CD14-positive monocyte (primary cell): ENCODE data around the gene COMMD1. TPM values are rescaled to one million over a fixed set of nuclear protein-coding genes. Genes with fewer than 3 reads are reported as not detected.

Source experiments
- DNase-seq, 3 donors: peaks; one replicate each; pipeline ENCODE4 v3.0.0-alpha.2; 2011 to 2022
- H2AFZ ChIP-seq: 2 replicates; pipeline ENCODE4 v1.6.0; 2012; ENCODE audit warnings: mild to moderate bottlenecking, low read depth, low read length, inconsistent platforms; ENCODE audit not compliant: insufficient read depth, poor library complexity, severe bottlenecking
- H3K27ac ChIP-seq, 2 donors: 1 replicate in 1 of 2; 2 replicates in 1 of 2; pipeline ENCODE4 v1.5.1; 2012 to 2013; ENCODE audit warnings: low read length in 2 of 2, control low read depth in 1 of 2, inconsistent platforms in 1 of 2, low read depth in 1 of 2, mild to moderate bottlenecking in 1 of 2
- H3K27me3 ChIP-seq, 2 donors: one replicate each; pipeline versions ENCODE4 v1.6.0 to v1.6.1; 2011 to 2013; ENCODE audit warnings: low read length in 2 of 2; ENCODE audit not compliant: control insufficient read depth in 2 of 2, insufficient read depth in 2 of 2
- H3K36me3 ChIP-seq, 2 donors: replicated peaks in 1 of 2; 1 replicate in 1 of 2; 2 replicates in 1 of 2; pipeline versions ENCODE4 v1.5.1 to v1.6.1; 2012 to 2013; ENCODE audit warnings: low read length in 2 of 2, control low read depth in 1 of 2, inconsistent platforms in 1 of 2, mild to moderate bottlenecking in 1 of 2; ENCODE audit not compliant: insufficient read depth in 2 of 2, control insufficient read depth in 1 of 2
- H3K4me1 ChIP-seq, 2 donors: 1 replicate in 1 of 2; 2 replicates in 1 of 2; pipeline versions ENCODE4 v1.5.1 to v1.6.1; 2012 to 2013; ENCODE audit warnings: low read length in 2 of 2, control low read depth in 1 of 2, inconsistent platforms in 1 of 2, mild to moderate bottlenecking in 1 of 2, moderate library complexity in 1 of 2; ENCODE audit not compliant: insufficient read depth in 2 of 2, control insufficient read depth in 1 of 2
- H3K4me2 ChIP-seq: replicated peaks from 2 replicates; pipeline ENCODE3; 2012; ENCODE audit warnings: low read length, moderate library complexity, mild to moderate bottlenecking; ENCODE audit not compliant: poor library complexity, severe bottlenecking; ENCODE audit errors: extremely low read depth
- H3K4me3 ChIP-seq, 3 experiments: fragments of 200-600 bp in 1 of 3; sonication (generic) in 1 of 3; replicated peaks in 1 of 3; 1 replicate in 2 of 3; 2 replicates in 1 of 3; pipeline ENCODE4 v1.5.1; 2011 to 2013; ENCODE audit warnings: low read length in 3 of 3, mild to moderate bottlenecking in 3 of 3, control low read depth in 2 of 3, low read depth in 2 of 3, inconsistent platforms in 1 of 3, moderate library complexity in 1 of 3
- H3K79me2 ChIP-seq: 2 replicates; pipeline ENCODE4 v1.6.0; 2012; ENCODE audit warnings: mild to moderate bottlenecking, control low read depth, inconsistent platforms, low read length, moderate library complexity; ENCODE audit not compliant: insufficient read depth
- H3K9ac ChIP-seq: 2 replicates; pipeline ENCODE4 v1.6.0; 2017; ENCODE audit warnings: low read length, mild to moderate bottlenecking; ENCODE audit not compliant: insufficient read depth, poor library complexity, severe bottlenecking
- H3K9me3 ChIP-seq, 2 donors: replicated peaks in 1 of 2; 1 replicate in 1 of 2; 2 replicates in 1 of 2; pipeline versions ENCODE4 v1.5.1 to v1.6.1; 2012 to 2013; ENCODE audit warnings: low read length in 2 of 2, control low read depth in 1 of 2; ENCODE audit not compliant: control insufficient read depth in 1 of 2, insufficient read depth in 1 of 2
- H4K20me1 ChIP-seq: 2 replicates; pipeline ENCODE4 v1.6.0; 2012; ENCODE audit warnings: mild to moderate bottlenecking, low read length, control low read depth, moderate library complexity; ENCODE audit not compliant: insufficient read depth
- H3K27ac Mint-ChIP-seq, 7 donors: one replicate each; pipeline ENCODE4 v1.8.0; 2020; ENCODE audit warnings: mild to moderate bottlenecking in 7 of 7, mixed read lengths in 7 of 7, moderate library complexity in 6 of 7, inconsistent platforms in 2 of 7
- H3K27me3 Mint-ChIP-seq, 3 donors: one replicate each; pipeline ENCODE4 v1.8.0; 2021 to 2022; ENCODE audit warnings: low read depth in 3 of 3, mild to moderate bottlenecking in 3 of 3, mixed read lengths in 3 of 3, moderate library complexity in 3 of 3, inconsistent platforms in 1 of 3
- H3K36me3 Mint-ChIP-seq, 2 donors: one replicate each; pipeline ENCODE4 v1.8.0; 2020; ENCODE audit warnings: mixed read lengths in 2 of 2, inconsistent platforms in 1 of 2, mild to moderate bottlenecking in 1 of 2
- H3K4me1 Mint-ChIP-seq: one replicate; pipeline ENCODE4 v1.8.0; 2020; ENCODE audit warnings: mild to moderate bottlenecking, mixed read lengths
- H3K4me3 Mint-ChIP-seq, 2 donors: one replicate each; pipeline ENCODE4 v1.8.0; 2020; ENCODE audit warnings: mild to moderate bottlenecking in 2 of 2, mixed read lengths in 2 of 2, moderate library complexity in 1 of 2
- H3K9me3 Mint-ChIP-seq, 7 donors: one replicate each; pipeline ENCODE4 v1.8.0; 2020 to 2022; ENCODE audit warnings: mixed read lengths in 7 of 7, mild to moderate bottlenecking in 6 of 7, moderate library complexity in 6 of 7, inconsistent platforms in 2 of 7
- WGBS: methylation state at CpG from one replicate; pipeline ENCODE4 v1.1.5; 2013; ENCODE audit warnings: missing lambda C conversion rate; ENCODE audit not compliant: insufficient coverage; 5-methylcytosine and 5-hydroxymethylcytosine counted together
- intact Hi-C, 2 donors: fragments of 100-400 bp; cut with micrococcal nuclease; formaldehyde crosslinking; loops; one replicate each; pipeline versions ENCODE4 v1.15.0 to v1.15.1; 2023
- polyA plus RNA-seq, 3 donors: library from polyadenylated mRNA; depleted of rRNA in 1 of 3; unstranded in 2 of 3; stranded (reverse) in 1 of 3; fragments of 300-500 nt in 2 of 3; fragments of >200 nt in 1 of 3; fragmentation: Illumina TruSeq in 2 of 3; gene quantifications; 1 replicate in 2 of 3; 2 replicates in 1 of 3; pipeline ENCODE4 v1.2.3, GENCODE V29; 2012 to 2021
- small RNA-seq: library from RNA; depleted of rRNA; stranded (forward); fragments of <200 nt; gene quantifications from one replicate; pipeline ENCODE3, GENCODE V24; 2012; ENCODE audit warnings: low read depth; ENCODE audit not compliant: insufficient read length
- TF ChIP-seq, protein P1 (sequence below): fragments of 200-600 bp; IDR thresholded peaks from one replicate; pipeline ENCODE4 v1.8.0; 2022; ENCODE audit warnings: antibody characterized with exemption, mild to moderate bottlenecking

Gene COMMD1
- polyA plus RNA-seq, 3 donors: 25.2 to 82.1 (median 70.7) TPM

DNA sequence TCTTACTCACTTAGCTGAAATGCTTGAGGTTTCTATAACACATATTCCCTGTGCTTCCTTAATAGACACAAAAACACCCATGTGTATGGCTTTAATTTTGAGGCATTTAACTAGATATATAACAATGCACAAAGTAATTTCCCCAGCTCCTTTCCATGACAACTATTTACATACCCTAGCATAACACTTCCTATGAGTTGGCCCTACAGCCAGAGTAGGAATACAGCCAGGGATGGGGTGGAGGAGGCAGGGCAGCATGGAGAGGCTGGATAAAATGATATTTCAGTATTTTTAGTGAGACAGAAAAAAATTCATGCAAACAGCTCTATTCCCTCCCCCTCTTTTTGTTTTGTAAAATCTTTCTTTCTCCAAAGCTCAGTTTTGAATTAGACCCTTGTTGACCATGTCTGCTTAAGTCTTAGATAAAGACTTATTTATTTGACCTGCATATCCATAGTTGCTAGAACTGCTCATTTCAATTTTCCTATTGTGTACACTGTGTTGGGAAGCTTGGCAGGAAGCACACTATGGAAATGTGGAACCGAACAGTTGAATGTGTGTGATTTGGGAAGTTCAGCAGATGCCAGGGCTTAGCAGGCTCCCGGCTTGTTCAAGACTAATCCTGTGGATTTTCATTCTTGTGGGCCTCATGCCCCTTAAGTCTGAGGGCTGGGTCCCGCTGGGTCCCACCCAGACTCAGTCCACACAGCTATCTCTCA lies 279.2 kb downstream of the COMMD1 start:
- Mint-ChIP-seq H3K9me3 (peaks cover 0 to 4% (median 2%) of the 10 kb centered on the region in 7 donors), H3K27ac (no peak overlapping the region), H3K36me3 (peaks cover 0 to 3% of the 10 kb centered on the region in 2 donors), H3K4me1 (peaks cover 24% of the 10 kb centered on the region), H3K4me3 (no peak overlapping the region), H3K27me3 (peaks cover 1 to 2% (median 2%) of the 10 kb centered on the region in 3 donors)
- DNase-seq: no peak
- TF ChIP-seq, protein P1, sequence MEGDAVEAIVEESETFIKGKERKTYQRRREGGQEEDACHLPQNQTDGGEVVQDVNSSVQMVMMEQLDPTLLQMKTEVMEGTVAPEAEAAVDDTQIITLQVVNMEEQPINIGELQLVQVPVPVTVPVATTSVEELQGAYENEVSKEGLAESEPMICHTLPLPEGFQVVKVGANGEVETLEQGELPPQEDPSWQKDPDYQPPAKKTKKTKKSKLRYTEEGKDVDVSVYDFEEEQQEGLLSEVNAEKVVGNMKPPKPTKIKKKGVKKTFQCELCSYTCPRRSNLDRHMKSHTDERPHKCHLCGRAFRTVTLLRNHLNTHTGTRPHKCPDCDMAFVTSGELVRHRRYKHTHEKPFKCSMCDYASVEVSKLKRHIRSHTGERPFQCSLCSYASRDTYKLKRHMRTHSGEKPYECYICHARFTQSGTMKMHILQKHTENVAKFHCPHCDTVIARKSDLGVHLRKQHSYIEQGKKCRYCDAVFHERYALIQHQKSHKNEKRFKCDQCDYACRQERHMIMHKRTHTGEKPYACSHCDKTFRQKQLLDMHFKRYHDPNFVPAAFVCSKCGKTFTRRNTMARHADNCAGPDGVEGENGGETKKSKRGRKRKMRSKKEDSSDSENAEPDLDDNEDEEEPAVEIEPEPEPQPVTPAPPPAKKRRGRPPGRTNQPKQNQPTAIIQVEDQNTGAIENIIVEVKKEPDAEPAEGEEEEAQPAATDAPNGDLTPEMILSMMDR: no peak
- H3K36me3 ChIP-seq: no peaks in the 10 kb centered on the region
- H4K20me1 ChIP-seq: no peaks in the 10 kb centered on the region
- no peak overlapping the region for H3K27ac ChIP-seq
- H3K27me3 ChIP-seq: no peaks in the 10 kb centered on the region
- no peak overlapping the region for H3K4me2 ChIP-seq
- peaks cover 14% of the 10 kb centered on the region in 2 donors for H3K4me1 ChIP-seq
- H3K9me3 ChIP-seq: no peaks in the 10 kb centered on the region
- no peak overlapping the region for H3K4me3 ChIP-seq
- H3K79me2 ChIP-seq: no peaks in the 10 kb centered on the region
- no peak overlapping the region for H3K9ac ChIP-seq
- intact Hi-C loops: no loop called here
- H2AFZ ChIP-seq: no peak overlapping the region
- 78% methylated on average over 3 of the region's 3 CpGs for WGBS

Small RNA genes within 50 kb of the gene (small RNA-seq; reads per million reads assigned to genes)
- not detected for gene RF00019

Other genes starting within 250 kb of the COMMD1 start
- gene FAM161A, start 51.6 kb upstream of the COMMD1 start, polyA plus RNA-seq: under 1 TPM in 2 of 3 donors, not detected in 1; 0.11 to 0.25 TPM
- gene CCT4, start 17.0 kb upstream of the COMMD1 start, polyA plus RNA-seq: 10 to 100 TPM; 26.1 to 78.1 (median 73.1) TPM